Activated CD4-positive, alpha-beta T cell treated with anti-CD3 and anti-CD28 coated beads for 48 hours (primary cell): ENCODE data around the gene YWHAH.

ENCODE experiments used
- DNase-seq: peaks from one replicate; pipeline ENCODE4 v3.0.0-alpha.2; 2020

Gene YWHAH

GRCh38 chr22:31923747-31924146 lies 20.6 kb upstream of the YWHAH start:
- no peak for DNase-seq

GRCh38 chr22:31925056-31925455 lies 19.3 kb upstream of the YWHAH start:
- DNase-seq: no peak

- DNase-seq: no peak
Measured at GRCh38 chr22:31926024-31926423, 18.3 kb upstream of the YWHAH start.

- no peak for DNase-seq
Measured at GRCh38 chr22:31926969-31927368, 17.4 kb upstream of the YWHAH start.

GRCh38 chr22:31927562-31927961 lies 16.8 kb upstream of the YWHAH start:
- no peak for DNase-seq

- no peak for DNase-seq
Measured at GRCh38 chr22:31929167-31929930, 15.0 kb upstream of the YWHAH start.

GRCh38 chr22:31932863-31933262 lies 11.5 kb upstream of the YWHAH start:
- no peak for DNase-seq

- DNase-seq: no peak
Measured at GRCh38 chr22:31933406-31933805, 10.9 kb upstream of the YWHAH start.

GRCh38 chr22:31933816-31934482 lies 10.4 kb upstream of the YWHAH start:
- DNase-seq: no peak

GRCh38 chr22:31935961-31936635 lies 8.2 kb upstream of the YWHAH start:
- no peak for DNase-seq

- DNase-seq: no peak
Measured at GRCh38 chr22:31937341-31937740, 7.0 kb upstream of the YWHAH start.

GRCh38 chr22:31938296-31938695 lies 6.0 kb upstream of the YWHAH start:
- DNase-seq: no peak

- DNase-seq: no peak
Measured at GRCh38 chr22:31940506-31940905, 3.8 kb upstream of the YWHAH start.

GRCh38 chr22:31942091-31942490 lies 2.2 kb upstream of the YWHAH start:
- DNase-seq: no peak

GRCh38 chr22:31943206-31943977 lies 943 bp upstream of the YWHAH start:
- DNase-seq: no peak

- DNase-seq: peak; percentile 44
Measured at GRCh38 chr22:31944700-31945442, 536 bp downstream of the YWHAH start.

GRCh38 chr22:31945443-31945855 lies 1.1 kb downstream of the YWHAH start:
- DNase-seq: no peak

- no peak for DNase-seq
Measured at GRCh38 chr22:31945971-31946680, 1.8 kb downstream of the YWHAH start.

GRCh38 chr22:31947296-31947695 lies 3.0 kb downstream of the YWHAH start:
- DNase-seq: peak; percentile 25

- DNase-seq: no peak
Measured at GRCh38 chr22:31948002-31948401, 3.7 kb downstream of the YWHAH start.

GRCh38 chr22:31950226-31950625 lies 5.9 kb downstream of the YWHAH start:
- no peak for DNase-seq
